Amniotic stem cell (primary cell): Measurements from ENCODE around the gene PPY.
"Not testable (repeated sequence)": the region's sequence is repeated elsewhere in the genome, so short reads cannot be mapped to it uniquely, and the experiment has no call there.

ENCODE experiments used
- DNase-seq: peaks from one replicate; lab custom pipeline; 2025; lab: John Stamatoyannopoulos, UW

The PPY gene

GRCh38 chr17:43905985-43906852, 36.1 kb downstream of the PPY start:
- DNase-seq: peak; percentile 26

GRCh38 chr17:43905400-43905984, 36.8 kb downstream of the PPY start:
- no peak for DNase-seq

DNA sequence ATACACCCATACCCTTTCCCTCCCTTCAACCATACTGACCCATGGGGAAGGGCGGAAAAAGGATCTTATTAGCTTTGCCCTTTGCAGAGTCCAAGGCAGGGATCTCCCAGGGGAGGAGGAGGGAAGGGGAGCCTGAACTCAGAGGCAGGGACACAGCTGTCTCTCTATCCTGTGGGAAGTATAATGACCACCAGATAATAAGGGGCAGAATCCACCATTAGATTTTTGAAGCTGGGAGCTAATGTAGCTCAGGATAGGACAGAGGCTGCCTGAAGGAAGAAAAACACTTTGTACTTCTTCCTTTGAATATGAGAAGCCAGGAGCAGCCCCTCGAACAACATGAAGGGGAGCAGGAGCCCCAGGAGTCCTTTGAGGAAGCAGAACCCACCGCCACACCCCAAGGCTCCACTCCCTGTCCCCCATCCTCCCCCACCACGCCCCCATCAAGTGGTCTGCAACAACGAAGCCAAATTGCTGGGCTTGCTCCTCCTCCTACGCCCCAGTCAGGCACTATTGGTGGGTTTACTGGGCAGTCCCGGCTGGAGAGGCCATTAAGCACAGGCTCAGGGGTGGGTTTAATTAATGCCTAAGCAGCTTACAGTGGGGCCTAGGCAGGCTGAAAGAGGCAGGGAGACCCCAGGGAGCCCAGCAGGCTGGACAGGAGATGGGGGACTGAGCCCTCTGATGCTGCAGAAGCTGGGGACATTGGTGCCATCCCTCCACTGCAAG, 40.3 kb downstream of the PPY start:
- DNase-seq: no peak

GRCh38 chr17:43900858-43901754, 41.2 kb downstream of the PPY start:
- DNase-seq: no peak

GRCh38 chr17:43900183-43900857, 42.0 kb downstream of the PPY start:
- DNase-seq: peak; percentile 52

- no peak for DNase-seq
Measured at GRCh38 chr17:43898446-43898845, 43.8 kb downstream of the PPY start.

- DNase-seq: no peak
Measured at GRCh38 chr17:43897831-43898230, 44.4 kb downstream of the PPY start.

DNA sequence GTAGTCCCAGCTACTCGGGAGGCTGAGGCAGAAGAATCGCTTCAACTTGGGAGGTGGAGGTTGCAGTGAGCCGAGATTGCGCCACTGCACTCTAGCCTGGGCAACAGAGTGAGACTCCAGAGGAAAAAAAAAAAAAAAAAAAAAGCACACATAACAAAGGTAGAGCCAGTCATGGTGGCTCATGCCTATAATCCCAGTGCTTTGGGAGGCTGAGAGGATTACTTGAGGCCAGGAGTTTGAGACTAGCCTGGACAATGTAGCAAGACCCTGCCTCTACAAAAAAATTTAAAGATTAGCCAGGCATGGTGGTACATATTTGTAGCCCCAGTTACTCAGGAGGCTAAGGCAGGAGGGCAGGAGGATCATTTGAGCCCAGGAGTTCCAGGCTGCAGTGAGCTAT, 47.8 kb downstream of the PPY start:
- DNase-seq: not testable (repeated sequence)

DNA sequence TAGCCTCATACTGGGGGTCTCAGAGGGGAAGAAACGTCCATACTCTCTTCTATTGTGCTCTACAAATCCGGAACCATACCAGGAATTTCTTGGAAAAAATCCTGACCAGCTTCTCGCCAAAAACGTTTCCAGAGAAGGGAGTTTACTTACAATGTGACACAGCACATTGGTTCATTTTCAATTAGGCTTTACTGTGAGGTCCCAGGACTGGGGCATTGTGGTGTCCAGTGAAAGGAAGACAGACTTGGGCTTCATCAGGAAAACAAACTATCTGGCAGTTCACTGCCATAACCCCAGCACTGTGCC, 49.7 kb downstream of the PPY start:
- DNase-seq: no peak

DNA sequence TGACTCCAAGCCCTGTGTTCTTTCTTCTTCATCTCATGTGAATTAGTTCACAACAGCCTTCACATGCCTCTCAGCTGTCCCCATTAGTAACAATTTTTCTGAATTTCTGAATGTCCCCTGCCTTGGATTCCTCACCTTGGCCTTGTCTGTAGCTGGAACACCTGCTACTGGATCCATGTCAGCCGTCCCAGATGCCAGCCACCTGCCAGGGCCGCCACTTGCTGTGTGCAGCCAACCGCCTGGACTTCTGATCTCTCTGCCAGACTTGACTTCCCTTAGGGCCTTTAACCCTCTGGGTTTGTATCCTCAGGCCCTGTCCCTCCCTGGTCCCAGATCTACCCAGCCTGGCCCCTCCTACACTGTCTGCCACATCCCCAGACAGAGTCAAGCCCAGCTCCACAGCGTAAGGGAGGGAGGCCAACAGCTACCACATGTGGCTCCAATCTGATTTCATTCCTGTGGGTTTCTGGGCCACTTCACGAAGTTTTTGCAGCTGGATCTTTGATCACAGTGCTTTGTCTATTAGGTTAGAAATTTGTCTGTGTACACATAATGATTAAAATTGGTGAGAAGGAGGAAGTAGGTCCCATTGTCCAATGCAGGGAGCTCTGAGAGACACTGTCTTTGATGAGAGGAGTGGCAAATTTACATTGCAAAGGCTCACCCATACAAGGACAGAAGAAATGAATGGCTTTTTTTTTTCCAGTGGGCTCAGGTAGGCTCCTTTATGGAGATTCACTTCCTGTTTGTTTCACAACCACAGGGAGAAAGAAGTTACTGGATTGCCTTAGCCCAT, 50.2 kb downstream of the PPY start:
- DNase-seq: no peak
